BJ (cell line): ENCODE data around the gene FAU. TPM values are rescaled to one million over a fixed set of nuclear protein-coding genes. Genes with fewer than 3 reads are reported as not detected.
A peak's percentile ranks its signal among the peaks of the same experiment; 100 is the strongest.

ENCODE experiments used
- CTCF ChIA-PET: fragments of 350-600 bp; formaldehyde crosslinking; extraction: SDS; loops from one replicate; lab custom pipeline; 2021; ENCODE audit warnings: antibody characterized with exemption, inconsistent platforms; lab: Yijun Ruan, JAX
- POLR2A ChIA-PET: fragments of 300-600 bp; sonication (Branson Sonifier 250); formaldehyde crosslinking; extraction: SDS; loops from one replicate; lab custom pipeline; 2021; ENCODE audit warnings: antibody characterized with exemption; lab: Charles Lee
- DNase-seq: peaks from one replicate; pipeline ENCODE4 v3.0.0-alpha.2; 2011; ENCODE audit warnings: low read depth
- H3K27me3 ChIP-seq: 2 replicates; pipeline ENCODE4 v1.6.0; 2011; ENCODE audit warnings: low read length; ENCODE audit not compliant: control insufficient read depth, insufficient read depth
- H3K36me3 ChIP-seq: 2 replicates; pipeline ENCODE4 v1.5.1; 2011; ENCODE audit warnings: low read length; ENCODE audit not compliant: control insufficient read depth, insufficient read depth
- H3K4me3 ChIP-seq: 2 replicates; pipeline ENCODE4 v1.5.1; 2011; ENCODE audit warnings: low read depth, mild to moderate bottlenecking, control low read depth, low read length
- CTCF ChIP-seq: IDR thresholded peaks from 2 replicates; pipeline ENCODE4 v1.5.1; 2011; ENCODE audit warnings: low read depth, mild to moderate bottlenecking, control low read depth, inconsistent platforms, low read length, moderate library complexity; ENCODE audit not compliant: insufficient read depth
- polyA plus RNA-seq: library from polyadenylated mRNA; depleted of rRNA; stranded (reverse); fragments of >200 nt; gene quantifications from 2 replicates; pipeline ENCODE4 v1.2.3, GENCODE V29; 2011

The FAU gene
- polyA plus RNA-seq, 1 experiment, result 474 TPM

GRCh38 chr11:65110354-65110861, 11.5 kb downstream of the FAU start:
- ChIA-PET CTCF (interaction anchor here (0.6 to 7.2 kb wide), 28 partner anchors 8 to 934 kb away, joined by 3 to 152 read pairs (median 4); partner anchors contain the start of genes ARL2, BATF2, CAPN1 and EHD1), POLR2A (no interaction called here)
- Histone ChIP-seq H3K36me3 (peaks cover 8% of the 10 kb centered on the region; the same call in 1 of the 2 replicates), H3K27me3 (no peaks in the 10 kb centered on the region), H3K4me3 (no peak overlapping the region)
- TF ChIP-seq CTCF, result peak; percentile 99
- DNase-seq, result no peak

- TF ChIP-seq CTCF, result no peak
- ChIA-PET POLR2A (no interaction called here), CTCF (interaction anchor here (0.6 to 7.2 kb wide), 23 partner anchors 7 to 299 kb away, joined by 3 to 152 read pairs (median 5); partner anchors contain the start of genes ARL2, BATF2, CAPN1 and EHD1)
- Histone ChIP-seq H3K36me3 (peaks cover 7% of the 10 kb centered on the region; the same call in 1 of the 2 replicates), H3K4me3 (no peak overlapping the region), H3K27me3 (no peaks in the 10 kb centered on the region)
- DNase-seq, result no peak
Observed at GRCh38 chr11:65109231-65110198, 12.4 kb downstream of the FAU start.

GRCh38 chr11:65108469-65109123, 13.3 kb downstream of the FAU start:
- H3K27me3 ChIP-seq, result no peaks in the 10 kb centered on the region
- ChIA-PET CTCF (interaction anchor here (0.7 to 7.2 kb wide), 7 partner anchors 10 to 261 kb away, joined by 3 to 152 read pairs (median 11); partner anchors contain the start of genes ARL2, FAU, MRPL49 and VPS51), POLR2A (no interaction called here)
- TF ChIP-seq CTCF, result no peak
- DNase-seq, result no peak
- peaks cover 7% of the 10 kb centered on the region; the same call in 1 of the 2 replicates for H3K36me3 ChIP-seq
- H3K4me3 ChIP-seq, result no peak overlapping the region

- Histone ChIP-seq H3K36me3 (peaks cover 7% of the 10 kb centered on the region; the same call in 1 of the 2 replicates), H3K27me3 (no peaks in the 10 kb centered on the region), H3K4me3 (no peak overlapping the region)
- TF ChIP-seq CTCF, result no peak
- no peak for DNase-seq
- ChIA-PET POLR2A (no interaction called here), CTCF (interaction anchor here (1.5 to 7.2 kb wide), 4 partner anchors 10 to 93 kb away, joined by 3 to 152 read pairs (median 14); partner anchors contain the start of genes ARL2, FAU, MRPL49 and VPS51)
Observed at GRCh38 chr11:65107751-65108468, 14.0 kb downstream of the FAU start.
